ENCODE data around the gene CEP131. TPM values are rescaled to one million over a fixed set of nuclear protein-coding genes. Genes with fewer than 3 reads are reported as not detected.

The CEP131 gene
- total and polyA plus RNA-seq, 7 donors, result 3.7 to 8.6 (median 4.9) TPM

- Histone ChIP-seq H3K4me1 (peaks cover 3% of the 10 kb centered on the region), H3K27me3 (ENCODE audit: insufficient read depth in 3 of 3, low read length in 2 of 3) (peaks cover 0 to 23% (median 13%) of the 10 kb centered on the region in 3 donors), H3K9me3 (no peaks in the 10 kb centered on the region), H3K36me3 (ENCODE audit: insufficient read depth in 1 of 2, low read depth in 1 of 2) (no peaks in the 10 kb centered on the region), H3K4me3 (peak overlapping the region; percentile 52), H3K27ac (no peak overlapping the region)
- whole genome bisulfite sequencing, 3 donors, result 72 to 77% (median 75%) methylated on average over 32 of the region's 32 CpGs
- intact Hi-C loops (cut with DNase I), result no loop called here
- no peak for DNase-seq
- no peak for ATAC-seq
- no peak for TF ChIP-seq CTCF (IDR thresholded peaks at IDR 0.05)
These were observed 61.9 kb downstream of the CEP131 start for GRCh38 chr17:81160747-81161453.

GRCh38 chr17:81160306-81160705 lies 62.5 kb downstream of the CEP131 start:
- H3K27me3 ChIP-seq (ENCODE audit: insufficient read depth in 3 of 3, low read length in 2 of 3), result peaks cover 0 to 18% (median 8%) of the 10 kb centered on the region in 3 donors
- peak overlapping the region; percentile 16 for H3K27ac ChIP-seq
- DNase-seq, result peak; percentile 49 to 74
- WGBS, 3 donors, result 52 to 55% (median 54%) methylated on average over 24 to 28 of the region's 28 CpGs
- peak overlapping the region; percentile 52 for H3K4me3 ChIP-seq
- H3K36me3 ChIP-seq (ENCODE audit: insufficient read depth in 1 of 2, low read depth in 1 of 2), result no peaks in the 10 kb centered on the region
- no peaks in the 10 kb centered on the region for H3K9me3 ChIP-seq
- no peak for TF ChIP-seq CTCF (IDR thresholded peaks at IDR 0.05)
- intact Hi-C loops (cut with DNase I), result no loop called here
- peak in 1 of 4 donors; percentile 24 for ATAC-seq
- no peaks in the 10 kb centered on the region for H3K4me1 ChIP-seq

GRCh38 chr17:81159611-81160265 lies 63.0 kb downstream of the CEP131 start:
- Histone ChIP-seq H3K4me1 (no peaks in the 10 kb centered on the region), H3K9me3 (no peaks in the 10 kb centered on the region), H3K4me3 (peak overlapping the region; percentile 52), H3K27ac (peak overlapping the region; percentile 16), H3K27me3 (ENCODE audit: insufficient read depth in 3 of 3, low read length in 2 of 3) (peaks cover 0 to 12% (median 4%) of the 10 kb centered on the region in 3 donors), H3K36me3 (ENCODE audit: insufficient read depth in 1 of 2, low read depth in 1 of 2) (no peaks in the 10 kb centered on the region)
- peak in 1 of 2 donors; percentile 12 for DNase-seq
- no peak for ATAC-seq
- intact Hi-C loops (cut with DNase I), result no loop called here
- 67 to 70% (median 68%) methylated on average over 20 to 25 of the region's 25 CpGs for WGBS, 3 donors
- TF ChIP-seq CTCF (IDR thresholded peaks at IDR 0.05), result no peak

GRCh38 chr17:81158688-81159590 lies 63.8 kb downstream of the CEP131 start:
- no peak for TF ChIP-seq CTCF (IDR thresholded peaks at IDR 0.05)
- no peak for ATAC-seq
- WGBS, 3 donors, result 88 to 90% (median 90%) methylated on average over 40 to 43 of the region's 43 CpGs
- Histone ChIP-seq H3K27ac (no peak overlapping the region), H3K36me3 (ENCODE audit: insufficient read depth in 1 of 2, low read depth in 1 of 2) (no peaks in the 10 kb centered on the region), H3K4me1 (no peaks in the 10 kb centered on the region), H3K4me3 (no peak overlapping the region), H3K9me3 (no peaks in the 10 kb centered on the region), H3K27me3 (ENCODE audit: insufficient read depth in 3 of 3, low read length in 2 of 3) (peaks cover 0 to 4% (median 4%) of the 10 kb centered on the region in 3 donors)
- intact Hi-C loops (cut with DNase I), result no loop called here
- DNase-seq, result peak; percentile 8 to 44
